GM04503 (cell line): ENCODE results near the gene CFP.

Experiments used
- DNase-seq: peaks from one replicate; pipeline ENCODE4 v3.0.0-alpha.2; 2012; ENCODE audit warnings: low read depth

CFP gene

DNA sequence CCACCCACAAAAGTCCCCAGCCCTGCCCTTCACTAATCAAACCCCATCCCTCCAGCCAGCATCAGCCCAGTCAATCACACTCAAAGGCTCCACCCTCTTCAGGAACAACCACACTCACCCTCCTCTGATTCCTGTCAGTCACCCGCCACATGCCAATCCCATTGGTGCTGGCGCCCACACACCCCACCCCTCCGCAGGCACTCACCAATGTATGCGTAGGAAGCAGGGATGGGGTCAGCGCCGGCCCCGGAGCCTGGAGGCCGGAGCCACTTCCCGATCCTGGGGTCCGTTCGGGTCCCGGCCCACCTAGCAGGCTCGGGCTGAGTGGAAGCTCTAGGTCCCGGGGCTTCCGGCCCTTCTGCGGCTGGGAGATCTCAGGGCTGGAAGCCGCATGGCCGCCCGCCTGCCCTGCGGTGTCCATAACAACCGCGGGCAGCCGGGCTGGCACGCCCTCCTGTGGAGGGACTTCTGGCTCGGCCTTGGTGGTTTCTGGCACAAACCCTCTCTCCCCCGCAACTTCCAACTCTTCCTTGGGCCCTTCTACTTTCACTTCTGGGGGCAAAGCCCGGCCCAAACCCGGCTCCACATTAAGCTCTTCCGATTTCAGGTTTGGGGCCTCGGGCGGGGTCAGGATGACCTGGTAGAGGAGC, 7.9 kb upstream of the CFP start:
- no peak for DNase-seq

DNA sequence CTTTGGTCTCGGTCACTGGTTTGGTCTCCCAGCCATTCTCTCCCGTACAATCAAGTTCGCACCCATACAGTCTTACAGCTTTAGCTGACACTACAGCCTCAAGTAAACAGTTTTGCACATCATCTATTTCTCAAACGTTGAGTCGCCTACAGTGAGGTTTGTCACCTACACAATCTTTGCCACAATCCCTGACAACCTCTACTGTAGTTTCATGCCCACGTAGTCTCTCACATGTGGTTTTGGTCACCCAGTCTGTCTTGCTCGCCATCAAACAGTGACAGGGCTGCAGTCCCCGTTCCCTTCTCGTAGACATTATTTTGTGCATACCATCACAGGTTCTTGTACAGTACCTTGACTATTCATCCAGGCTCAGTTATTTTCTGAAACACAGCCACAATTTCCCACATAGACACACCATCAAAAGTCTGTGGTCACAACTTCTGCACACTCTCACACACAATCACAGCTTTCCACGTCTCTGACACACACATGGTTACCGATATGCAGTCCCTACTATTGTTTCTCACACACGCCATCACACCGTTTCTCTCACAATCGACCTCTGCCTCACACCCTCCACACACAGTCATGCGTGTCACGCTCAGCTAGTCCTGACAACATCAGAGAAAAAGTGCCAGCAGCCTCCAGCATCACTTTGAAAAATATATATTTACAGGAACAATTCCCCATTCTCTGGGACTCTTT, 5.3 kb upstream of the CFP start:
- DNase-seq: no peak

DNA sequence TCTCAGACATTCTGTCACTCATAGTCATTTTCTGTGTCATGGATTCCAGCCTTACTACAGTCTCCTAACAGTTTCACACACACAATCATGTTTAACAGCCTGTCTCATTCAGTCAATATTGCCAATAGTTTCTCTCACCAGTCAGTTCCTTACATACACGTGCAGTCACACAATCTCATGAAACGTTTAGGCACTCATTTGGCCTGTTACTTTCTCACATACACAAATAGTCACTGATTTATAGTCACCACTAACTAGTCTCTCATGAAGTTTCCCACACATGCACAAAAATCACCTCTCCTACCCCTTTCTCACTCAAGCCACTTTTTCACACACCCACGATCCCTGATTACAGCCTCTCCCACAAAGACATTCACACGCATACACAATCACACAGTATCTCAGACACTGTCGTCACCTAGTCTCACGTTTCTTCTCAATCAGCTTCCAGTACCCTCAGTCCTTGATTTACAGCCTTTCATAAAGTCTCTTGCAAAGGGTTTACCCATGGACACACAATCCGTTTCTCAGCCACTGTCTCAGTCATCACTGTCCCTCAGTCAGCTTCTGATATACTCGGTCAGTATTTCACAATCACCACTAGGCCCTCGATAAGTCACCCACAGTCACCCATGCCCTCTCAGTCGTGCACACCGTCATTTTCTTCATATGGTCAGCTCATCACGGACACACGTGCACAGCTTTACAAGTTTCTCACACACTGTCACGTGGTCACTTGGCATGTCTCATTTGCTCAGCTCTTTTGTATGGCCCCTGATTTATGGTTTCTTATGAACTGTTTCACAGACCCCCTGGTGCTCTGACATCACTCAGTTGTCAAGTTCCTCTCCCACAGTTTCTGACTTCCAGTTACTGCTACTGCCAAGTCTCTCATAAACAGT, 4.2 kb upstream of the CFP start:
- DNase-seq: no peak

DNA sequence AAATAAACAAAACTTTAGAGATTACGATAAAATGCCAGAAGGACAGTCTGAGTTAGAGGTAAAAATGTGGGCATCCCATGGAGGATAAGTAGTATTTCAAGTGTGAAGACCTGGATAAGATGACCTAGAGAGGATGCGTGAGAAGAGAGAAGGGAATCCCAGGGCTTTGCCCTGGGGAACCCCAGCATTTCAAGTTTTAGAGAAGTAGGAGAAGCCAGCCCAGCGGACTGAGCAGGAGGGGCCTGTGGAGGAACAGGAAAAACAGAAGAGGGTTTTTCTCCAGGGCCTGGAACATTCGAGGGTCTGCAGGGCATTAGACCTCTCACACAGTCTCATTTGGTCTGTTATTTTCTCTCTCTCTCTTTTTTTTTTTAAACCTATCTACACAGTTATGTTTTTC, 2.9 kb upstream of the CFP start:
- no peak for DNase-seq

DNA sequence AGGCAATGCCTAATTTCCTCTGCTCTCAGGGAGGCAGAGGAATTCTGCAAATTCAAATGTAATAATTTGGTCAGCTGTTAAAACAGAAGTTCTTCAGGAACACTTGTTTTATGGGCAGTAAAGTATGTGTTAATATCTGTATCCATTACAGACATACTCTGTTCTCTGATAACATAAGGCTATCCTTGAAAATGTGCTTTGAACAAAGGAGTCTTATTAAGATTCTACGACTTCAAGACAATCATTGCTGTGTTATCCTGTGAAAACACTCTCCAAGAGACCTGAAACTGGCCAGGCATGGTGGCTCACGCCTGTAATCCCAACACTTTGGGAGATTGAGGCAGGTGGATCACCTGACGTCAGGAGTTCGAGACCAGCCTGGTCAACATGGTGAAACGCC, 1.9 kb upstream of the CFP start:
- DNase-seq: no peak

DNA sequence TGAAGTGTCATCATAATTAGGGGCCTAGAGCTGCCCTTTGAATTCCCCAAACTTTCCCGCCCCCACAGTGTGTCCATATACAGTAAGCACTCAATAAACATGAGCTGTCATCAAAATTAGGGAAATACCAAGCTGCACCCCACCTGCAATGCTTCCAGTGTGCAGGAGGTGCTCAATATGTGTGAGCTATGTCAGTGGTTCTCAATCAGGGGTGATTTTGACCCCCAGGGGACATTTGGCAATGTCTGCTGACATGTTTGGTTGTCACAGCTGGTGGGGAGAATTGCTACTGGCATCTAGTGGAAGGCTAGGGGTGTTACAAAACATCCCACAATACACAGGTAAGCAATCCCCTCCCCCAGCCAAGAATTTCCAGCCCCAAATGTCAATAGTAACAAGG, 748 bp downstream of the CFP start:
- no peak for DNase-seq

DNA sequence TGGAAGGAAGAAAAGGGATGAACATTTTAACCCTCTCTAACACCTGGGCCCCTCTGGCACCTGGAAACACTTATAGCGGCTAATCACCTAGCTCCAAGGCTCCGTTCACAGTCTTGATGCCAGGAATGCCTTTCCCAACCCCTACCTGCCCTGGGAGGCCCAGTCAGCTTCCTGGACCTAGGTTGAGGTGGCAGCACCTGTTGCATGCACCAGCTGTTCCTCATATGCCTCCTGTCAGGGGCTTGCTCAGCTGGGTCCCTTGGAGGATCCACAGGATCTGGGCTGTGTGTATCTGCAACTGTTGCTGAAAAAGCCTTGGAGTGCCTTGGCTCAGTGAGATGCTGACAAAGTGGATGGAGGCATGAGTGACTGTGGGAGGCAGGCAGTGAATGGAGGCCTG, 4.4 kb downstream of the CFP start:
- no peak for DNase-seq

DNA sequence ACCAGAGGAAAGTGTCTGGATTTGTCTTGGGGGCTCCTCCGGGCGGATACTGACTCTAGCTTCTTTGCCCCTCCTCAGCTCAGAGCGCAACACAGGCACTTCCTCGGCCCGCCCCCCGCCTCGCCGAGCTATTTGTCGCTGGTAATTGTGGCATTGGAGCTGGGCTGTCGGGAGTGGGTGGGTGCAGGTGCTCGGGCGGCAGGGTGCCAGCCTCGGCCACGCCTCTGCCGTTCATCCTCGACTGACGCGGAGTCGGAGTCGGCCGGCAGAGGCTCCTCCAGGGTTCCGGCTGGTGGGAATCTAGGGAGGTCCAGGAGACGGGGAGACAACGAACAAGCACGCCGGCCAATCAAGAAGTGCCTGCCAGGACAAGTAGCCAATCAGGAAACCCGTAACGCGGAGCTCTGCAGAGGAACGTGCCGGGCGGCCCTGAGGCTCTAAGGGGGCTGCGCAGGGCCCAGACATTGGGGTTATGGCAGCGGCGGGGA, 6.1 kb downstream of the CFP start:
- peak; percentile 17 for DNase-seq

DNA sequence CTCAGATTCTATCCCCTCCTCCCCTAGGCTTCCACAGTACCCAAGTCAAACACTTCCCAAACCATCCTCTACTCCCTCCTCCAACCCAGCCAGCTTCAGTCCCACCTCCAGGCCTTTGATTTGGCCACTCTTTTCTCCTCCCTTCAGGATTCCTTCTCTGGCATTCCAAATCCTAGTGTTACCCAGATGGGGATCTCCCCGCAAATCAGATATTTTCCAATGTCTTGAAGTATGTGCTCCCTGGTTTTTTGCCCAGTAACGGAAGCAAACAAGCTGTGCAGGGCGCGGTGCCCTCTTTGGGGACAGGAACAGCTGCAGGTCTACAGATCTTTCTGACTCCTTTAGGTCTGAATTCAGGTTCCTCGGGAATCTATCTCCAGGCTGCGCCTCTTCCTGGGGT, 7.9 kb downstream of the CFP start:
- DNase-seq: no peak

DNA sequence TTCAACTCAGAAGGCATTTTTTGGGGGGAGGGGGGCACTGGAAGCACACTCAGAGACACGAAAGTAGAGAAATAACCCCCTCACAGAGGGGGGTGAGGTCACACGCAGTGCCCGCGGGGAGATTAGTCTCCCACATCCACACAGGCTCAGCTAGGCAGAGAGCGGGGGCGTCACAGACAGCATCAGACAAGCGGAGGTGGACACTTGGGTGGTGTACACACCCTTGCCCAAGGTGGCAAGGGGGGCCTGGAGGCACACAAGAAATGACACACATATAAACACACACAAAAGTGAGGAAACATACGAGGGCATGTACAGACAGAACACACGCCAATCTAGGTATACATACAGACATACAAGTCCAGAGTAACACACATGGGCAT, 9.4 kb downstream of the CFP start:
- no peak for DNase-seq

DNA sequence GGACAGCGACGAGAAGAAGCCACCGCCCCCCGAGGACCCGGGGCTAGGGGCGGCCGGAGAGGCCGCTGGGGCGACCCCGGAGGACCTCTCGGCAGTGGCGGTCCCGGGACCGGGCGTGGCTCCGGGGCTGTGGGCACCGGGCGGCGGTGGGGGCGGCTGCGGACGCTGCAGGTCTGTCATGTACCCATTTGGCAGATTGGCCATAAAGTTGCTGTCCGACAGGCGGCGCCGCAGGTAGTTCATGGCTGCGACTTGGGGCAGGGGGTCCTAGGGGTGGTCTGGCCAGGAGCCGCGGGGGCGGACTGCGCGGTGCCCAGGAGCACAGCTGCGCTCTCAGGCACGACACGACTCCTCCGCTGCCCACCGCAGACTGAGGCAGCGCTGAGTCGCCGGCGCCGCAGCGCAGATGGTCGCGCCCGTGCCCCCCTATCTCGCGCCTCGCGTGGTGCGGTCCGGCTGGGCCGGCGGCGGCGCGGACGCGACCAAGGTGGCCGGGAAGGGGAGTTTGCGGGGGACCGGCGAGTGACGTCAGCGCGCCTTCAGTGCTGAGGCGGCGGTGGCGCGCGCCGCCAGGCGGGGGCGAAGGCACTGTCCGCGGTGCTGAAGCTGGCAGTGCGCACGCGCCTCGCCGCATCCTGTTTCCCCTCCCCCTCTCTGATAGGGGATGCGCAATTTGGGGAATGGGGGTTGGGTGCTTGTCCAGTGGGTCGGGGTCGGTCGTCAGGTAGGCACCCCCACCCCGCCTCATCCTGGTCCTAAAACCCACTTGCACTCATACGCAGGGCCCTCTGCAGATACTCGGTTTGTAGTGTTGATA, 10.0 kb downstream of the CFP start, which contains the start of gene SYN1:
Gene SYN1 (minus strand): TSS at position 372 of the 817 bp plus-strand sequence. CDS start 129 bp downstream, at position 243.
- no peak for DNase-seq

DNA sequence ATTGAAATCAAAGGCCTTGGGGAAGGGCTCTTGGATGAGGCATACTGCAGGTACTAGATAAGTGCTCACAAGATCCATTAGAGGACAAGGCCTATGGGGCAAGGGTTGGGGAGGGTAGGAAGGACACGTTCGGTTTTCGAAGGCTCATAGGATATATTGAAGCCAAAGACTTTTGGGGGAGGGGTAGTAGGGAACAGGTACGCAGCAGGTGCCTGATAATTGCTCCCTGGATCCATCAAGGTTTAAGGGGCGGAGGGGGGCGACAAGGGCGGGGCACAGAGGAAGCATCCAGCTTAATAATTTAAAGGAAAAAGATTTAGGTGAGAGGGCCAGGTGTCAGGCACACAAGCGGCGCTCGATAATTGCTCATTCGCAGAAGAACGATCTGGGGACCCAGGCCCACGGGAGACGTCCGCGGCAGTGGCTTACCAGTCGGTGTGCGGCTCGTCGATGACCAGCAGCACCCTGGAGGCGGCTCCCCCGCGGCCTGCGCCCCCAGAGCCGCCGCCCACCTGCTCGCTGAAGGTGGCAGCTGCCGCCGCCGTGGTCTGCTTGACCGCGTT, 10.7 kb downstream of the CFP start:
- DNase-seq: no peak

DNA sequence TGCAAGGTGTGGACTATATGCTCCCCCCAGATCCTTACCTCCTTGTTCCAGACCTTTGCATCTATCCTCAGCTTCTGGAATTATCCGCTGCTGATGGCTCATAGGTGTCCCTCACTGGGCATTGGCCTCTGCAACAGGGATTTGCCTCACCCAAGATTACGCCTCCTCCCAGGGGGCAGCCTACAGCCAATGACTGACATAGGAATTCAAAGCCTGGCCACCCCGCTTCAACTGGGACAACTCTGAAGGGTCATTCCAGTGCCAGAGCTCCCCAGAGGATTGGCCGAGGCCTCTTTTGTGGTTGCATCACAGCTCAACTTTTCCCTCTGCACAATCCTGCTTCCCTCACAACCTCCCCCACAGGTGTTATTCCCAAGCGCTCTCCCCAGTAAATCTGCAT, 15.1 kb downstream of the CFP start:
- no peak for DNase-seq

DNA sequence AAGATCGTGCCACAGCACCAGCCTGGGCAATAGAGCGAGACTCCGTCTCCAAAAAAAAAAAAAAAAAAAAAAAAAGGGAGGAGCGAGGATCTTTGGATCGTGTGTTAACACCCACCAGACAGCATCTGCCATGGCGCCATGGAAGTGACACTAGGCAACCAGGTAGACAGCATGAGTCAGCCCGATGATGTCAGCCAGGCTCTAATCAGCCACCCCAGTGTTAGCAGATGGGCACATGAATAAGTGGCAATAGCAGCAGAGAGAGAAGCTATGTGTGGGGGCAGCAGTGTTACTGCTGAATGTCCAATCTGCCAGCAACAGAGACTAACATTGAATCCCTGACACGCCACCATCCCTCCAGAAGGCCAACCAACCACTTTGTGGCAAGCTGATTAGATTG, 16.6 kb downstream of the CFP start:
- DNase-seq: no peak

DNA sequence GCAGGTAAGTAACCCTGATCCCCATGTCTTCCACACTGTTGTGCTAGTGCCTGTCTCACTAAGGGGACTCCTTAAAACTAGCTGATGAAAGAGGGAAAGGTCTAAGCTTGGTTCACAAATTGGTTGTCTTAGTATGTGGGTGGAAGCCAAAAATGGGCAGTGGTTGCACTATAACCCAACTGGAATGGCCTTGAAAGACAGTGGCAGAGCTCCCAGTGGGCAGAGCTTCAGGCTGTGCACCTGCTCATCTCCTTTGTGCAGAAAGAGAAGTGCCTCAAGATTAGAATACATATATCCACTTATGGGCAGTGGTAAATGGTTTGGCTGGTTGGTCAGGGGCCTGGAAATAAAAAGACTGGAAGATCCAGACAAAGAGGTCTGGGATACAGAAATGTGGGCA, 17.3 kb downstream of the CFP start:
- DNase-seq: no peak

DNA sequence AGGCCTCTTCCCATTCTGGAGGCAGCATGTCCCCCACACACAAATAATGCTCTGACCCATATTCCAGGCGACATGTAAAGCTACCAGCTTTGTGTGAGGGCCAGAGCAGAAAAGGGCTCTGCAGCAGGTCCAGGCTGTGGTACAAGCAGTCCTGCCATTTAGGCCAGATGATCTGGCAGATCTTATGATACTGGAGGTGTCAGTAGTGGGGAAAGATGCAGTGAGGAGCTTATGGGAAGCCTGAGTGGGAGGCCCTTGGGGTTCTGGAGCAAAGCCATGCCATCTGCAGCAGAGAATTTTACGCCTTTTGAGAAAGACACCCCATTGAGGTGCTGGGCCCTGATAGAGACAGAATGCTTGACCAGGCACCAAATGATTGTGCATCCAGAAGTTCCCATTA, 17.8 kb downstream of the CFP start:
- DNase-seq: no peak

DNA sequence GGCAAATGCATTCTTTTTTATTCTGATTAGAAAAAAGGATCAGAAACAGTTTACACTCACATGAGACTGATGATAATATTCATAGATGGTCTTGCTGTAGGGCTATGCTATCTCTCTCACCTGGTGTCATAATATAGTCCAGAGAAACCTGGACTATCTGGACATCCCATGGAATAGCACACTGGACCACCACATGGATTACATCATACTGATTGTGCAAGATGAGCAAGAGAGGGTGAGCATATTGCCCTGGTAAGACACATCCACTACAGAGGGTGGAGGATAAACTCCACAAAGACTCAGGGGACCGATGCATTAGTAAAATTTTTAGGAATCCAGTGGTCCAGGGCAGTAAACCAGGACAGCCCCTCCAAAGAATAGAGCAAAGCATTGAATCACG, 18.2 kb downstream of the CFP start:
- no peak for DNase-seq

DNA sequence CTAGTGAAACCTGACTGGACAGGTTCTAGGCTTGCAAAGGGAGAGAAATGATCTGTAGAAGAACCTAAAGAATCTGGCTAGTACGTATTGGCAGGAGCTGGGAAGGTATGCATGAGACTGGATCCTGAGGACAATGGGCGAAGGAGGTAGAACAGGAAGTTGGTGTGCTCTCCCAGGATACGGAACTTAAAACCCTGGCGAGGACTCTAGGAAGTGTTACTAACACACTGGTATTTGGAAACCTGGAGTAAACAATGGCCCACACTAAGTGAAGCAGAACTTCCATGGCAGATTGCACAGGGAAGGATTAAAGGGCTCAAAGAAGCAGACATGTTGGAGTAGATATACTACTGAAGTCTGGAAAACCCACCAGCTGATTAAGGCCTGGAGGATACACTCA, 19.2 kb downstream of the CFP start:
- DNase-seq: no peak

DNA sequence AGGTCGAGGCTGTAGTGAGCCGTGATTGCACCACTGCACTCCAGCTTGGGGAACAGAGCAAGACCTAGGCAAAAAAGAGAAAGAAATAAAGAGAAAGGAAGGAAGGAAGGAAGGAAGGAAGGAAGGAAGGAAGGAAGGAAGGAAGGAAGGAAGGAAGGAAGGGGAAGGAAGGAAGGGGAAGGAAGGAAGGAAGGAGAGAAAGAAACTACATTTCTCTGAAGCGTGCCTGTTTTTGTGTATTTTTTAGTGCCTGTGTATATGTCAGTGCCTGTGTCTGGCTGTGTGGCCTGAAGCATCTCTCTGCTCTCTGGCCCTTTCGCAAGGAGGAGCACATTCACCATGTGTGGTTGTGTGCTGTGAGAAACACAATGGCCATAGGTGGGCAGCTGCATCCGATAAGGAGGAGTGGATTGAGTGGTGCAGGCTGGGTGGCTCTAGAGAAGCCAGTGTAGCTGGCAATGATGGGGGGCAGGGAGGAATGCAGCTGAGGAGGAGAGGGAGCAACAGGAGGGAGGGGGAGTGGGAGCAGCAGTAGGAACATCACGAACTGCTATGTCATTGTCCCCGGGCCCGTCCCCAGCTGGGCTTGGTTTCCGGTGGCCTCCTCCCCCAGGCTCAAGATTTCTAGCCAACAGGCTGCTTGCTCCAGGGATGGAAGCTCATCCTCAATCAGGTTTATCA, 21.5 kb downstream of the CFP start:
- no peak for DNase-seq

DNA sequence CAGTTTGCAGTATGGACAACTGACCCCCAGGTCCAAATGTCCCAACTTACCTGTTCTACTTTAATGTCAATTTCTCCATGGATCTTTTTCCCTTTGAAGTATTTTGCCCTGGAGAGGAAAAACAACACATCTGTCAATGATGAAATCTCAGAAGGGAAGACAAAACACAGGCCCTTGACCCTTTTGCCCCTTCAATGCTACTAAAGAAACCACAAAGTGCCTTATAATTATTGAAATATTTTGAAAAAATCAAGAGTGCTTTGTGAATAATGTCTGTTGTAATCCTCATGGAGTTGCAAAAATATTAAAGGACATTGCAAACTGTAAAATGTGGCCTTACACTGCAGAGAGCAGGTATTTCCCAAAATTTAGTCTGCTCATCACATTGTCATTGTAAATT, 22.6 kb downstream of the CFP start:
- DNase-seq: no peak

DNA sequence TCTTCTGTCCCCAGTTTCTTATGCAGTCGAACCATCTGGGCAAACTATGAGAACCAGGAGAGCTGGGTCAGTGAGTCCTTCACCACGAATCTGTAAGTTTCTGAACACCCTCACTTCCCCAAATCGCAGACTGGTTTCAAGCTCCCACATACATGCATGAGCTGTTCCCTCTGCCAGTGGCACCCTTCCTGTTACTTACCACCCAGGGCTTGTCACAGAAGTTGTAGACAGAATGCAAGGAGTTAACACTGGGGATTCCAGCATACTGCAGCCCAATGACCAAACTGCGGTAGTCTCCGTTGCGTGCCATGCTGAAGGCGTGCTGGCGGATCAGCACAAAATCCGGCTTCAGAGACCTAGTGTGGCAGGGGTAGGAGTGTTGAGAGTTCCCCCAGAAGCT, 24.7 kb downstream of the CFP start:
- no peak for DNase-seq
